Right lobe of liver (tissue), 5 donors: ENCODE measurements around the gene SSRP1. TPM values are rescaled to one million over a fixed set of nuclear protein-coding genes. Genes with fewer than 3 reads are reported as not detected.

Experiments used
- total RNA-seq, 6 experiments: library from RNA; depleted of rRNA in 2 of 6; stranded (reverse); fragments of >200 nt in 2 of 6; fragmentation: NEBNext Ultra II Directional in 3 of 6; extraction: Animal tissue kit (Norgen Biotek cat#: 25700) in 3 of 6; gene quantifications; one replicate each; pipeline versions ENCODE4 v1.1.0 to v1.2.4, GENCODE V29; 2016 to 2023
- donor health status: DM: no; HTN: no; CAD: no.
- donor health status: DM: no; HTN: no; CAD: no.
- donor health status: DM: no; HTN: yes; CAD: no.
- donor health status: DM: no; HTN: yes; CAD: no.

Gene SSRP1
- total RNA-seq, 6 experiments from 2014 or later = 24.5 to 47.9 (median 29.9) TPM

Other genes with a start within 250 kb of the SSRP1 start
- gene LRRC55, start 153.9 kb downstream of the SSRP1 start, total RNA-seq = under 1 TPM in 5 of 6 experiments, not detected in 1; 0.06 to 0.71 (median 0.13) TPM
- 1 to 10 TPM; 1.1 to 3.6 (median 2.1) TPM for gene APLNR, start 98.6 kb downstream of the SSRP1 start, total RNA-seq
- gene TNKS1BP1, start 10.9 kb downstream of the SSRP1 start, total RNA-seq = 100 to 1,000 TPM in 2 of 6 experiments, 10 to 100 TPM in 4; 52.4 to 124 (median 92.7) TPM
- 1 to 10 TPM in 1 of 6 experiments, under 1 TPM in 3, not detected in 2; 0.63 to 2.1 (median 0.77) TPM for gene P2RX3, start 2.5 kb upstream of the SSRP1 start, total RNA-seq
- gene PRG3, start 45.3 kb upstream of the SSRP1 start, total RNA-seq = not detected
- 1 to 10 TPM in 1 of 6 experiments, under 1 TPM in 3, not detected in 2; 0.39 to 1.2 (median 0.86) TPM for gene PRG2, start 54.8 kb upstream of the SSRP1 start, total RNA-seq
- 100 to 1,000 TPM; 109 to 259 (median 185) TPM for gene SLC43A3, start 91.2 kb upstream of the SSRP1 start, total RNA-seq
- 10 to 100 TPM; 12.5 to 54.4 (median 18.6) TPM for gene RTN4RL2, start 124.6 kb upstream of the SSRP1 start, total RNA-seq
- 100 to 1,000 TPM in 3 of 6 experiments, 10 to 100 TPM in 3; 38.9 to 173 (median 106) TPM for gene SLC43A1, start 179.8 kb upstream of the SSRP1 start, total RNA-seq
- gene TIMM10, start 194.9 kb upstream of the SSRP1 start, total RNA-seq = 10 to 100 TPM; 19.6 to 48.5 (median 39.0) TPM
- gene SMTNL1, start 201.7 kb upstream of the SSRP1 start, total RNA-seq = not detected
- 100 to 1,000 TPM in 1 of 6 experiments, 10 to 100 TPM in 5; 36.6 to 124 (median 58.6) TPM for gene UBE2L6, start 231.8 kb upstream of the SSRP1 start, total RNA-seq